Activated CD4-positive, alpha-beta memory T cell treated with anti-CD3 and anti-CD28 coated beads for 36 hours (primary cell): ENCODE results near the gene FSD2. TPM values are rescaled to one million over a fixed set of nuclear protein-coding genes. Genes with fewer than 3 reads are reported as not detected.
A peak's percentile ranks its signal among the peaks of the same experiment; 100 is the strongest.

ENCODE experiments used
- CTCF ChIA-PET: fragments of 350-600 bp; sonication (Branson Sonifier 250); formaldehyde crosslinking; loops from one replicate; lab custom pipeline; 2021; ENCODE audit warnings: antibody characterized with exemption, inconsistent platforms; lab: Charles Lee
- POLR2A ChIA-PET: fragments of 350-600 bp; sonication (Branson Sonifier 250); formaldehyde crosslinking; loops from one replicate; lab custom pipeline; 2021; ENCODE audit warnings: antibody characterized with exemption; lab: Charles Lee
- DNase-seq: peaks from one replicate; pipeline ENCODE4 v3.0.0-alpha.2; 2020
- H3K27ac Mint-ChIP-seq: one replicate; pipeline ENCODE4 v1.8.0; 2021; ENCODE audit warnings: mixed read lengths
- H3K27me3 Mint-ChIP-seq: one replicate; pipeline ENCODE4 v1.8.0; 2021; ENCODE audit warnings: mixed read lengths
- H3K36me3 Mint-ChIP-seq: one replicate; pipeline ENCODE4 v1.8.0; 2021; ENCODE audit warnings: mixed read lengths
- H3K4me1 Mint-ChIP-seq: one replicate; pipeline ENCODE4 v1.8.0; 2021; ENCODE audit warnings: low read depth, mixed read lengths
- H3K4me3 Mint-ChIP-seq: one replicate; pipeline ENCODE4 v1.8.0; 2021; ENCODE audit warnings: mild to moderate bottlenecking, mixed read lengths
- H3K9me3 Mint-ChIP-seq: one replicate; pipeline ENCODE4 v1.8.0; 2021; ENCODE audit warnings: mixed read lengths
- intact Hi-C: fragments of 100-400 bp; cut with micrococcal nuclease; formaldehyde crosslinking; loops from one replicate; pipeline ENCODE4 v1.15.1; 2023
- total RNA-seq, 2 experiments: library from RNA; stranded (reverse); gene quantifications; one replicate each; pipeline ENCODE4 v1.2.3, GENCODE V29; 2021

The FSD2 gene
- total RNA-seq, 2 experiments from 2014 or later: not detected

DNA sequence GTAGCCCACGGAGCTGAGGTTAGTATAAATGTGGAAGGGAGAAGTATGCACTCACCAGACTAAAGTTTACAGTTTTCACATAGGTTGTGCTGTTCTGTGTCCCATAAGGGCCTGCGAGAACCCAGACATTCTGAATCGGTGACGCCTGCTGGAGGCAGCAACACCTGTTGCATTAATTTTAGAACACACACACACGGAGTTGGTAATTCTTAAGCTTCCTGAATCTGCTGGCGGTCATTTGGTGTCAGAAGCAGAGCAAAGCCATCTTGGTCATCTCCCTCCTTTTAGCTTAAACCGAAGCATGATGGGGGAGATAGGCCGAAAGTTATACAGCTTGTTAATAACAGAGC lies 55.1 kb downstream of the FSD2 start:
- CTCF ChIA-PET: interaction anchor here (0.6 to 2.5 kb wide), 11 partner anchors 10 to 249 kb away, joined by 3 to 9 read pairs (median 5); partner anchors contain the start of genes RAMAC and RPS17
- POLR2A ChIA-PET: interaction anchor here (0.6 to 2.2 kb wide), 5 partner anchors 60 to 316 kb away, joined by 4 to 17 read pairs (median 5); partner anchors contain the start of genes RAMAC, RPS17 and WHAMM
- no peak for DNase-seq
- Mint-ChIP-seq H3K4me3 (peak overlapping the region; percentile 96), H3K36me3 (peaks cover 38% of the 10 kb centered on the region), H3K27me3 (no peaks in the 10 kb centered on the region), H3K4me1 (peaks cover 44% of the 10 kb centered on the region), H3K9me3 (no peaks in the 10 kb centered on the region), H3K27ac (peak overlapping the region; percentile 93)
- intact Hi-C loops: loop anchor here (1.0 to 5.0 kb wide), 5 partner anchors 58 to 261 kb away; partner anchors contain the start of genes C15orf40, RAMAC, RPS17 and WHAMM

DNA sequence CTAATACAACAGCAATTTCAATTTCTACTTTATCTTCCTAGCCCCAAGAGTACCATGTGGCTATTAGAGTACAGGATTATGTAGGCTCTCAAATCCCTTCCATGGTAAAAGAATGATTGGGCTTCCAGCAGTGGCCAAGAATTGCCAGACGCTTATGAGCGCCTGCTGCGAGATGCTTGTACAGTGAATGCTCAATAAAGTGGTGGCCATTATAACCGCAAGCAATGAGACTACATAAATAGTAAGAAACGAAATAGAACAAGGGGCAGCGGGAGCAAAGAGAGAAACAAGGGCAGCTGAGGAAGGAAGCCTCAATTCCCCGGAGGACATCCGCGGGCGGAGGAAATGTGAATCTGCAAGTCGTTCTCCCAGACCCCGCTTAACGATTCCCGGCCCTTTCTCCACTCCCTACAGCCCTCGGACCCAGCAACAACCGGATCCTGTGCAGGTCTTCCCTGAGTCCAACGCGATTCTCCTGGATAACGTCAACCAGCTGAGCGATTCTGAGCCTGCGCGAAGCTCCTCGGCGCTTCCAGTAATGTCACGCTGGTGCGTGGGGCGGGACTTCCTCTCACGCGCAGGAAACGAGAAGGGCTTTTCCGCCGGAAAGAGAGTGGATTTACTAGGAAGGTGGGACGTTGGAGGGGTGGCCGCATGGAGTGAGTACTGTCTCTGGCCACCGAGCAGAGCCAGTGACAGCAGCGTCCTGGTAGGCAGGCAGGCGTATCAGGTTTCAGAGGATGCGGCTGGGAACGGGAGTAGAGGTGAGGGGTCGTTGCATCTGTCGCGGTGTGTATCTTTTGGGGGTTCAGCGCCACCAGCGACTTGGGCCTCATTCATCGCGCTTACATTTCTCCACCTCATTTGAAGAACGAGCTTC lies 55.7 kb downstream of the FSD2 start:
- H3K36me3 Mint-ChIP-seq: peaks cover 34% of the 10 kb centered on the region
- no peaks in the 10 kb centered on the region for H3K27me3 Mint-ChIP-seq
- intact Hi-C loops: loop anchor here (1.0 to 5.0 kb wide), 5 partner anchors 59 to 262 kb away; partner anchors contain the start of genes C15orf40, RAMAC, RPS17 and WHAMM
- no peaks in the 10 kb centered on the region for H3K9me3 Mint-ChIP-seq
- ChIA-PET POLR2A (interaction anchor here (0.5 to 2.2 kb wide), 8 partner anchors 19 to 316 kb away, joined by 3 to 17 read pairs (median 4); partner anchors contain the start of genes C15orf40, RAMAC, RPS17 and WHAMM), CTCF (interaction anchor here (0.6 to 2.5 kb wide), 13 partner anchors 10 to 264 kb away, joined by 3 to 9 read pairs (median 5); partner anchors contain the start of genes RAMAC and RPS17)
- H3K4me1 Mint-ChIP-seq: peaks cover 41% of the 10 kb centered on the region
- peak overlapping the region; percentile 93 for H3K27ac Mint-ChIP-seq
- peak; percentile 92 for DNase-seq
- peak overlapping the region; percentile 96 for H3K4me3 Mint-ChIP-seq

DNA sequence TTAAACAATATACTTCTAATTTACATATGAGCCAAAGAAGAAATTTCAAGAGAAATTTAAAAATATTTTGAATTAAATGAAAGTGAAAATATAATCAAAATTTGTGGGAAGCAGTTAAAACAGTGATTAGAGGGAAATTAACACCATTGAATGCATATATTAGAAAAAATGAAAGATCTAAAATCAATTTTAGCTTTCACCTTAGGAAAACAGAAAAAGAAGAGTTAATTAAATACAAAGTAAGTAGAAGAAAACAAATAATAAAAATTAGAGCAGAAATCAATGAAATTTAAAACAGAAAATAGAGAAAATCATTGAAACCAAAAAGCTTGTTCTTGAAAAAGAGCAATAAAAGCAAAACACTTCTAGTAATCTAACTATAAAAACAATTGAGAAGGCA lies 57.6 kb downstream of the FSD2 start:
- CTCF ChIA-PET: no interaction called here
- peaks cover 27% of the 10 kb centered on the region for H3K4me1 Mint-ChIP-seq

DNA sequence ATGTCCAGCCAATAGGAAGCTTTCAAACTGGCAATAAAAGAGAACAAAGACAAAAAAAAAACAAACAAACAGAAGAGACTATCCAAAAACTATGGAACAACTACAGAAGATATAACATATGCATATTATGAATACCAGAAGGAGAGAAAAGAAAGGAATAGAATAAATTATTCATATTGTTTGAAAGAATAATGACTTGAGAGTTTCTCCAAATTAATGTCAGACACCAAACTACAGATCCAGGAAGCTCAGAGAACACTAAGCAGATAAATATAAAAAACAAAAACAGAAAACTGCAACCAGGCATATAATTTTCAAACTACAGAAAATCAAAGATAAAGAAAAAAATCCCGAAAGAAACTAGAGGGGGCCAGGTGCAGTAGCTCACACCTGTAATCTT lies 62.1 kb downstream of the FSD2 start:
- no peaks in the 10 kb centered on the region for H3K36me3 Mint-ChIP-seq
- no peak for DNase-seq
- no peaks in the 10 kb centered on the region for H3K9me3 Mint-ChIP-seq
- H3K27me3 Mint-ChIP-seq: no peaks in the 10 kb centered on the region
- no peak overlapping the region for H3K27ac Mint-ChIP-seq
- intact Hi-C loops: no loop called here
- CTCF ChIA-PET: no interaction called here
- POLR2A ChIA-PET: interaction anchor here (0.7 kb wide), 1 partner anchor 102 kb away, joined by 3 read pairs; no protein-coding TSS in a partner anchor
- H3K4me3 Mint-ChIP-seq: no peak overlapping the region
- no peaks in the 10 kb centered on the region for H3K4me1 Mint-ChIP-seq

More for the DNA sequence above, 57.6 kb downstream of the FSD2 start:
- intact Hi-C loops: no loop called here
- no peak overlapping the region for H3K27ac Mint-ChIP-seq
- no peaks in the 10 kb centered on the region for H3K27me3 Mint-ChIP-seq
- no peak overlapping the region for H3K4me3 Mint-ChIP-seq
- peaks cover 20% of the 10 kb centered on the region for H3K36me3 Mint-ChIP-seq
- DNase-seq: no peak
- POLR2A ChIA-PET: no interaction called here
- no peaks in the 10 kb centered on the region for H3K9me3 Mint-ChIP-seq

DNA sequence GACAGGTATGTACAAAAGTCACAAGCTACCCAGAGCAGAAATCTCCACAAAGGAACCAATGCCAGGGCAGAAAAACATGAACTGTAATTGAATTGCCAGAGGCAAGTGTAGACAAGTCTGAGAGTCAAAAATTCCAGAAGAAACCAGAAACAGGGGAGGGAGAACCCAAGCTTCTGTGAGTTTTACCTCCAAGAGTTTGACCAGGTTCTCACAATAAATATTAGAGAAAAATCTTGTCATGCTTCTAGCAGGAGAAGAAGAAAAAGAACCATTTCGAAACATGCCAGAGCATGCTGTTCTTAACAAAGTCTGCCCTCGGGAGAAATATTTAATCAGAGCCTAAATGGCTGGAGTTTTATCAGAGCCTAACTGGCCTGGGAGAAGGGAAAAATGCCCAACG lies 63.7 kb downstream of the FSD2 start:
- DNase-seq: no peak
- no peaks in the 10 kb centered on the region for H3K27me3 Mint-ChIP-seq
- H3K4me3 Mint-ChIP-seq: no peak overlapping the region
- H3K27ac Mint-ChIP-seq: no peak overlapping the region
- ChIA-PET CTCF (no interaction called here), POLR2A (no interaction called here)
- intact Hi-C loops: no loop called here
- H3K4me1 Mint-ChIP-seq: no peaks in the 10 kb centered on the region
- peaks cover 3% of the 10 kb centered on the region for H3K36me3 Mint-ChIP-seq
- no peaks in the 10 kb centered on the region for H3K9me3 Mint-ChIP-seq

DNA sequence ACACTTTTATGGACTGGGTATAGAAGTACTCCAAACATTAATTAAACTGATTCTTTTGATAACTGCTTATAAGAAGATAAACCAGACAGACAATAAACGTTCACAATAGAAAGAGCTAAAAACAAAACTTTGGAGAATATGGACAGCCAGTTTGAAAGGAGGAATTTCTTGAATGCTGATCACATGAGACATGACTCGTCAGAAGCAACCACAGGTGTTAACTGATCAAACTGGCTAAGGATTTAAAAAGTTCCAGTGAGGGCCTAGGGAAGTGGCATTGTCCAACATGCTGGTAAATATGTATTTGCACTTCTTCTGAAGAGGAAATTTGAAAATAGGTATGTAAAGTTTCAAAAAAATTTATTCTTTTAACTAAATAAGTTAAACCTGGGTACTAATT lies 66.8 kb downstream of the FSD2 start:
- H3K9me3 Mint-ChIP-seq: no peaks in the 10 kb centered on the region
- POLR2A ChIA-PET: no interaction called here
- no peaks in the 10 kb centered on the region for H3K4me1 Mint-ChIP-seq
- intact Hi-C loops: no loop called here
- peaks cover 11% of the 10 kb centered on the region for H3K36me3 Mint-ChIP-seq
- H3K27me3 Mint-ChIP-seq: no peaks in the 10 kb centered on the region
- no peak for DNase-seq
- H3K27ac Mint-ChIP-seq: no peak overlapping the region
- no peak overlapping the region for H3K4me3 Mint-ChIP-seq
- CTCF ChIA-PET: no interaction called here

DNA sequence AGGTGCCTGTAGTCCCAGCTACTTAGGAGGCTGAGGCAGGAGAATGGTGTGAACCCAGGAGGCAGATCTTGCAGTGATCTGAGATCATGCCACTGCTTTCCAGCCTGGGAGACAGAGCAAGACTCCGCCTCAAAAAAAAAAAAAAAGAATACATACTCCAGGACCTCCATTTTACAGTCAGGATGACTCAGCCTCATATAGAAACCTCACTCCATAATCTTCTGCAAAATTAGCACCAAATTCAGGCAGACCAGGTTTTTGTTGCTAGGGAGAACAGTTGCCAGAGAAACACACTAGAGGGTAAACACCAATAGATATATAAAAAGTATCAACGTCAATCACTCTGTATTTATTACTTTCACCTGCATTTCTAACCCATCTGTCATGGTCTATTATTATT lies 67.9 kb downstream of the FSD2 start:
- Mint-ChIP-seq H3K4me1 (no peaks in the 10 kb centered on the region), H3K36me3 (peaks cover 11% of the 10 kb centered on the region), H3K4me3 (no peak overlapping the region), H3K9me3 (no peaks in the 10 kb centered on the region), H3K27ac (no peak overlapping the region), H3K27me3 (no peaks in the 10 kb centered on the region)
- no peak for DNase-seq
- intact Hi-C loops: no loop called here
- POLR2A ChIA-PET: no interaction called here
- CTCF ChIA-PET: no interaction called here

DNA sequence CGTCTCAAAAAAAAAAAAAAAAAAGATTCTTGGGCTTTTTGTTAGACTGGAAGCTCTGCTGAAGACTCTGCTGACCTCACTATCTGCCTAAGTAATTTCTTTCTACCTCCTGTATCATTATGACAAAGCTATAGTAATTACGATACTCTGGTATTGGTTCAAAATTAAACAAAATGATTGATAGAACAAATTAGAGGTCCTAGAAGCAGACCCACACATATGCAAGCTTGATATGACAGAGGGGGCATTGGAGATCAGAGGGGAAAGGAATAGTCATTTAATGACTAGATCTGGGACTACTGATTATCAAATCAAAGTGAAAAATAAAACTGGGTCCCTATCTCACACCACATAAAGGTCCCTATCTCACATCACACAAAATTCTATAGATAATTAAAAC lies 74.3 kb downstream of the FSD2 start:
- Mint-ChIP-seq H3K36me3 (peaks cover 21% of the 10 kb centered on the region), H3K9me3 (no peaks in the 10 kb centered on the region), H3K4me1 (no peaks in the 10 kb centered on the region), H3K27ac (no peak overlapping the region), H3K27me3 (no peaks in the 10 kb centered on the region), H3K4me3 (no peak overlapping the region)
- ChIA-PET CTCF (no interaction called here), POLR2A (interaction anchor here (0.5 to 1.0 kb wide), 2 partner anchors 19 to 49 kb away, joined by 3 to 4 read pairs; no protein-coding TSS in a partner anchor)
- intact Hi-C loops: no loop called here
- no peak for DNase-seq

DNA sequence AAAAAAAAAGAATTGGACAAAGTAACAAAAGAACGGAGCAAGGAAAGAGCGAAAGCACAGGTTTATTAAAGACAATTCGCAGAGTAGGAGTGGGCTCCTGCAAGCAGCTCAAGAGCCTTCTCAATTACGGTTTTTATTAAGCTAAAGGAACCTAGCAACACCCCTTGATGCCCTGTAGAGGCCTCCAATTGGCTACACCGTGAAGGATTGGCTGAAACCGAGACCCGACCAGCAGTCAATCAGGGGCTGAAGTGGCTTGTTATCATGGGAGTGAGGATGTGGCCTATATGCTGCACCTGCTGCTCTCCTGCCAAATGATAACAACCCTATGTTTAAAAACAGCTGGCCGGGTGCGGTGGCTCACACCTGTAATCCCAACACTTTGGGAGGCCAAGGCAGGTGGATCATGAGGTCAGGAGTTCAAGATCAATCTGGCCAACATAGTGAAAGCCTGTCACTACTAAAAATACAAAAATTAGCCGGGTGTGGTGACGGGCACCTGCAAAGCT lies 75.8 kb downstream of the FSD2 start:
- no peaks in the 10 kb centered on the region for H3K27me3 Mint-ChIP-seq
- CTCF ChIA-PET: no interaction called here
- POLR2A ChIA-PET: no interaction called here

DNA sequence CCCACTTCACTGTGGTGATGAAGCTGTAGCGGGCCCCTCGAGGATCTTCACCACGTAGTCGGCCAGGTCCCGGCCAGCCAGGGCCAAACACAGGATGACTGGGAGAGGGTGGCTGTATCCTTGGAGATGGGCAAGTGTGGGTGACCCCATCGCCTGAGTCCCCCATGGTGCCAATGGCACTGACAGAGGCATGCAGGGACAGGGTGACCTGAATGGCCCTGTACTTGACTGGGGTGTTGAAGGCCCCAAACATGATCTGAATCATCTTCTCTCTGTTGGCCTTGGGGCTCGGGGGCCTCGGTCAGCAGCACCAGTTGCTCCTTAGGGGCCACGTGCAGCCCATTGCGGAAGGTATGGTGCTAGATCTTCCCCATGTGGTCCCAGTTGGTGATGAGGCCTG lies 79.1 kb downstream of the FSD2 start:
- Mint-ChIP-seq H3K27ac (no peak overlapping the region), H3K9me3 (no peaks in the 10 kb centered on the region), H3K4me3 (no peak overlapping the region), H3K36me3 (peaks cover 7% of the 10 kb centered on the region), H3K27me3 (peaks cover 3% of the 10 kb centered on the region), H3K4me1 (no peaks in the 10 kb centered on the region)
- ChIA-PET POLR2A (no interaction called here), CTCF (no interaction called here)
- intact Hi-C loops: no loop called here
- no peak for DNase-seq

More for the DNA sequence above, 75.8 kb downstream of the FSD2 start:
- no peak overlapping the region for H3K27ac Mint-ChIP-seq
- H3K4me3 Mint-ChIP-seq: no peak overlapping the region
- no peaks in the 10 kb centered on the region for H3K9me3 Mint-ChIP-seq
- H3K36me3 Mint-ChIP-seq: peaks cover 16% of the 10 kb centered on the region
- intact Hi-C loops: no loop called here
- H3K4me1 Mint-ChIP-seq: no peaks in the 10 kb centered on the region
- DNase-seq: no peak

DNA sequence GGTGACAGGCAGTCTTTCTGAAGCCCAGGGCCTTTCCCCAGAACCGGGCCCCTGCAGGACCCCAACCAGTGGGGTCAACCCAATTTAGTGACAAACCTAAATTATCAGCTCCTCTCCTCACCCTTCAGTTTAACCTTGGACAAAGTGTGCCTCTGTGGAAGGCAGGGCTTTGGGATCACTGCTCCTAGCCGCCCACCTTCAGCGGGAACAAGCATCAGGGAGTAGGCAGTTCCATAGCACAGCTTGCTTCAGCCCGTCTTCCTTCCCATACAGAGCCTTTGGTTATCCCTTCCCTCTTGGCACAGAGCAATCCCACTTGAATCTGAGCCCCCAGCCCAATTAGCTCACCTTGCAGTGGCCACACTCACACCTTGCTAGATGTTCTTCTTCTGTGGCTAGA lies 90.9 kb downstream of the FSD2 start:
- no peak overlapping the region for H3K27ac Mint-ChIP-seq
- no peak overlapping the region for H3K4me3 Mint-ChIP-seq
- H3K4me1 Mint-ChIP-seq: no peaks in the 10 kb centered on the region
- intact Hi-C loops: no loop called here
- H3K27me3 Mint-ChIP-seq: peaks cover 23% of the 10 kb centered on the region
- POLR2A ChIA-PET: no interaction called here
- CTCF ChIA-PET: interaction anchor here (1.2 kb wide), 1 partner anchor 175 kb away, joined by 4 read pairs; the partner anchor contains the start of gene RPS17
- peaks cover 2% of the 10 kb centered on the region for H3K36me3 Mint-ChIP-seq
- DNase-seq: no peak
- H3K9me3 Mint-ChIP-seq: peaks cover 12% of the 10 kb centered on the region

DNA sequence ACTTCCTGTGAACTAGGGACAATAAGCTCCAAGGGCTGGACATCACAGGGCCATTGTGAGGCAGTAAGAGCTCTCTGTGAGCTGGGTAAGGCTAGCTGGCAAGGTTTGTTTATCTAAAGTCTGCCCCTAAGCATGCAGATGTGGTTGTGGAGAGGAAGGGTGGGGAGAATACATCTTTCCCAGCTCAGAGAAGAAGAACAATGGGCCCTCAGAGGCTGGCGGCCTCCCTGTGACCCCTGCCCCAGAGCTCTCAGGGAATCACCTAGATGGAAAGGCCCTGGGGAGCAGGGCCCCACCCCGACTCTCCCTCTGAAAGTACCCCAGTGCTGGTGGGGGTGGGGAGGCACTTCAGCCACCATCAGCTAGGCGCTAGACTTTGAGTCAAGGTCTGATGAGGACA lies 91.9 kb downstream of the FSD2 start:
- Mint-ChIP-seq H3K36me3 (peaks cover 2% of the 10 kb centered on the region), H3K27me3 (peaks cover 23% of the 10 kb centered on the region), H3K9me3 (peaks cover 12% of the 10 kb centered on the region), H3K4me3 (no peak overlapping the region), H3K4me1 (no peaks in the 10 kb centered on the region), H3K27ac (no peak overlapping the region)
- ChIA-PET POLR2A (no interaction called here), CTCF (interaction anchor here (1.2 kb wide), 1 partner anchor 174 kb away, joined by 4 read pairs; the partner anchor contains the start of gene RPS17)
- intact Hi-C loops: no loop called here
- no peak for DNase-seq
